Measurements from ENCODE around the gene RRAD. TPM values are rescaled to one million over a fixed set of nuclear protein-coding genes. Genes with fewer than 3 reads are reported as not detected.

Gene RRAD
- total and polyA plus RNA-seq, 2 of the 4 experiments (the other 2 are of a cell fraction), result 1.3 to 2.1 TPM

- Histone ChIP-seq H3K27ac (ENCODE audit: insufficient read depth, low read length) (no peak overlapping the region), H4K5ac (ENCODE audit: low read depth, low read length) (no peak overlapping the region), H3K4ac (ENCODE audit: low read depth, low read length) (no peak overlapping the region), H3K23ac (ENCODE audit: low read depth, low read length) (no peak overlapping the region), H3K27me3 (ENCODE audit: control insufficient read depth, insufficient read depth, low read length) (no peaks in the 10 kb centered on the region), H2BK120ac (ENCODE audit: low read depth, low read length) (no peak overlapping the region), H4K20me1 (ENCODE audit: insufficient read depth, low read length) (peaks cover 34% of the 10 kb centered on the region), H3K4me1 (ENCODE audit: control insufficient read depth, insufficient read depth, low read length) (peaks cover 23% of the 10 kb centered on the region), H4K8ac (ENCODE audit: low read depth in 2 of 2, low read length in 2 of 2) (no peak overlapping the region), H3K79me1 (ENCODE audit: low read depth in 1 of 2, low read length in 2 of 2) (peaks cover 19 to 52% of the 10 kb centered on the region in 2 experiments), H2AK5ac (ENCODE audit: low read depth, low read length) (no peak overlapping the region), H2BK20ac (ENCODE audit: low read depth, low read length) (no peak overlapping the region), H2BK5ac (ENCODE audit: low read depth, low read length, poor library complexity, severe bottlenecking) (no peak overlapping the region), H3K4me3 (ENCODE audit: insufficient read depth, low read depth, low read length) (no peak overlapping the region), H3K14ac (replicated peaks; ENCODE audit: low read depth, low read length) (no peak overlapping the region), H3K9me1 (ENCODE audit: insufficient read depth, low read length) (peaks cover 29% of the 10 kb centered on the region), H3K56ac (ENCODE audit: extremely low read depth, insufficient read depth, low read length) (no peak overlapping the region), H3K18ac (ENCODE audit: low read depth, low read length) (no peak overlapping the region), H2BK15ac (ENCODE audit: low read depth, low read length) (no peak overlapping the region), H2AFZ (replicated peaks; ENCODE audit: low read length, poor library complexity) (no peak overlapping the region), H4K91ac (ENCODE audit: insufficient read depth, low read depth, low read length) (no peak overlapping the region), H3K9ac (ENCODE audit: low read depth, low read length) (no peak overlapping the region), H3K4me2 (ENCODE audit: low read depth, low read length) (no peak overlapping the region), H3K36me3 (ENCODE audit: control insufficient read depth, insufficient read depth, low read length) (peaks cover 9% of the 10 kb centered on the region), H2AK9ac (replicated peaks; ENCODE audit: low read depth, low read length, poor library complexity) (no peak overlapping the region), H3K9me3 (ENCODE audit: control insufficient read depth, insufficient read depth, low read length) (no peaks in the 10 kb centered on the region)
- TF ChIP-seq RAD21 (IDR thresholded peaks at IDR 0.05; ENCODE audit: low read length), result no peak
- TF ChIP-seq CEBPB (IDR thresholded peaks at IDR 0.05; ENCODE audit: low read depth, low read length), result no peak
- no peak for TF ChIP-seq NFE2L2 (IDR thresholded peaks at IDR 0.05; ENCODE audit: low read depth, low read length)
- intact Hi-C loops (cut with micrococcal nuclease) (no loop called here), in situ Hi-C loops (cut with MboI; ENCODE audit: low sequenced_read_pairs) (loop anchor here (5.0 kb wide), 1 partner anchor 35 kb away; no protein-coding TSS in a partner anchor), dilution Hi-C loops (cut with HindIII; ENCODE audit: low sequenced_read_pairs, unreplicated experiment) (no loop called here)
- ChIA-PET CTCF (no interaction called here), POLR2A (ENCODE audit: unreplicated experiment) (no interaction called here)
- ATAC-seq (ENCODE audit: low read depth) (no peak), DNase-seq (no peak)
- no TSS peak for BruUV-seq (replicated peaks)
- 100% methylated on average over 1 of the region's 4 CpGs; no CpG with 5 or more reads in 1 of the 2 experiments for WGBS, 2 experiments (ENCODE audit: extremely low coverage in 2 of 2, insufficient read length in 1 of 2)
Observed at GRCh38 chr16:66932076-66932475, 6.7 kb upstream of the RRAD start.

Measured in IMR-90 (cell line).